ENCODE measurements around the gene SLC66A3. TPM values are rescaled to one million over a fixed set of nuclear protein-coding genes. Genes with fewer than 3 reads are reported as not detected.

Gene SLC66A3
- total and polyA plus RNA-seq, 8 donors = 20.8 to 30.4 (median 27.5) TPM

GRCh38 chr2:11118761-11119160 lies 36.5 kb upstream of the SLC66A3 start:
- H3K27ac ChIP-seq = no peak overlapping the region
- no peaks in the 10 kb centered on the region for H3K27me3 ChIP-seq
- no peak overlapping the region for H3K4me3 ChIP-seq
- H3K4me1 ChIP-seq = no peaks in the 10 kb centered on the region
- ATAC-seq (no peak), DNase-seq (no peak)
- H3K9me3 ChIP-seq = no peaks in the 10 kb centered on the region
- no peak for TF ChIP-seq CTCF (IDR thresholded peaks at IDR 0.05)
- no peaks in the 10 kb centered on the region for H3K36me3 ChIP-seq
- intact Hi-C loops (cut with DNase I) = no loop called here

GRCh38 chr2:11121099-11121822 lies 34.0 kb upstream of the SLC66A3 start:
- intact Hi-C loops (cut with DNase I) = loop anchor here in 1 of 2 donors (5.0 kb wide), 1 partner anchor 289 kb away; no protein-coding TSS in a partner anchor
- Histone ChIP-seq H3K4me3 (no peak overlapping the region), H3K36me3 (no peaks in the 10 kb centered on the region), H3K27me3 (peaks cover 0 to 9% of the 10 kb centered on the region in 2 donors), H3K27ac (no peak overlapping the region), H3K4me1 (no peaks in the 10 kb centered on the region), H3K9me3 (no peaks in the 10 kb centered on the region)
- DNase-seq (no peak), ATAC-seq (no peak)
- no peak for TF ChIP-seq CTCF (IDR thresholded peaks at IDR 0.05)

GRCh38 chr2:11121823-11122155 lies 33.5 kb upstream of the SLC66A3 start:
- Histone ChIP-seq H3K9me3 (no peaks in the 10 kb centered on the region), H3K27ac (no peak overlapping the region), H3K36me3 (no peaks in the 10 kb centered on the region), H3K27me3 (peaks cover 0 to 9% of the 10 kb centered on the region in 2 donors), H3K4me1 (no peaks in the 10 kb centered on the region), H3K4me3 (no peak overlapping the region)
- no peak for TF ChIP-seq CTCF (IDR thresholded peaks at IDR 0.05)
- intact Hi-C loops (cut with DNase I) = loop anchor here in 1 of 2 donors (5.0 kb wide), 1 partner anchor 289 kb away; no protein-coding TSS in a partner anchor
- ATAC-seq (no peak), DNase-seq (no peak)

- DNase-seq = no peak
- no peak for TF ChIP-seq CTCF (IDR thresholded peaks at IDR 0.05)
- no peak for ATAC-seq
- Histone ChIP-seq H3K27ac (no peak overlapping the region), H3K4me3 (no peak overlapping the region), H3K4me1 (no peaks in the 10 kb centered on the region), H3K27me3 (peaks cover 0 to 9% of the 10 kb centered on the region in 2 donors), H3K36me3 (no peaks in the 10 kb centered on the region), H3K9me3 (no peaks in the 10 kb centered on the region)
- intact Hi-C loops (cut with DNase I) = loop anchor here in 1 of 2 donors (5.0 kb wide), 1 partner anchor 290 kb away; no protein-coding TSS in a partner anchor
Observed at GRCh38 chr2:11122380-11122779, 32.9 kb upstream of the SLC66A3 start.

GRCh38 chr2:11123001-11123809 lies 32.1 kb upstream of the SLC66A3 start:
- TF ChIP-seq CTCF (IDR thresholded peaks at IDR 0.05) = no peak
- intact Hi-C loops (cut with DNase I) = loop anchor here in 1 of 2 donors (5.0 kb wide), 1 partner anchor 291 kb away; no protein-coding TSS in a partner anchor

More at GRCh38 chr2:11123001-11123809, 32.1 kb upstream of the SLC66A3 start:
- ATAC-seq (no peak), DNase-seq (no peak)
- Histone ChIP-seq H3K27me3 (peaks cover 0 to 9% of the 10 kb centered on the region in 2 donors), H3K4me3 (no peak overlapping the region), H3K36me3 (no peaks in the 10 kb centered on the region), H3K27ac (no peak overlapping the region), H3K4me1 (peaks cover 0 to 2% of the 10 kb centered on the region in 2 donors), H3K9me3 (no peaks in the 10 kb centered on the region)
